Measurements from ENCODE around the gene SLC6A17.

GRCh38 chr1:110241516-110241915 is 91.2 kb downstream of the SLC6A17 start:
- no peak for TF ChIP-seq EZH2 (IDR thresholded peaks at IDR 0.05; ENCODE audit: insufficient read depth, poor library complexity, severe bottlenecking)
- no peak for TF ChIP-seq EZH2phosphoT487 (IDR thresholded peaks at IDR 0.05; ENCODE audit: insufficient read depth, low read depth)
